GM19099 (cell line): ENCODE data around the gene ALOX15B.

ENCODE experiments used
- POLR2A ChIP-seq: IDR thresholded peaks from 3 replicates; pipeline ENCODE4 v1.6.1; 2011; ENCODE audit warnings: low read depth; ENCODE audit not compliant: insufficient read length; ENCODE audit errors: extremely low read depth

Gene ALOX15B

GRCh38 chr17:8048236-8048635, 9.4 kb downstream of the ALOX15B start:
- TF ChIP-seq POLR2A, result no peak

DNA sequence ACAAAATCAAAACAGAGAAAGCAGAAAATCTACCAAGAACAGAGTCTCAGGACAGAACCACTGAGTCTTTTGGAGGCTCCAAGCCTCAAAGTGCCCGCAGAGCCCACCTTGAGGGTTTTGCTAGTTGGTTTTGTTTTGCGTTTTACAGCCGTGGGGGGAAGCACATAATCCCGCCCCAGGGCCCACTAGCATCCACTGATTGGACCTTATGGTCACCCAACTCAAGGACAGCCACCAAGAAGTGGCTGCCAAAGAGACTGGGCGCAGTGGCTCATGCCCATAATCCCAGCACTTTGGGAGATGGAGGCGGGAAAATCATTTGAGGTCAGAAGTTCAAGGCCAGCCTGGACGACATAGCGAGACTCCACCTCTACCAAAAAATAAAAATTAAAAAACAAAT, 9.9 kb downstream of the ALOX15B start:
- TF ChIP-seq POLR2A, result no peak

DNA sequence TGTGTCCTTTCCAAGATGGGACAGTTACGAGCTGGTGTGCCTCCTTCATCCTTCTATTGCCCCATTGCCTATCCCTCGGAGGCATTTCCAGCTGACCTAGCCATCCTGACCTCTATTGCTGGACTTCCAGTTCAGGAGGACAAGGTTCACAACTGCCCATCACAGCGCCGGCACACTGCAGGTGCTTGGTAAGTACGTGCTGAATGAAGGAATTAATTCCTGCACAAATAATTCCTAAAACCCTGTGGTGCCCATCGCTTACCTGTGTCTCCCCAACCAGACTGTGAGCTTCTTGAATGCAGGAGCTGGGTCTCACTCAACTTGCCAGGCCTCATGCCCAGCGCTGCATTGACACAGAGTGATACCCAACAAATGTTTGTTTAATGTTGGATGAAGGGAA, 13.0 kb downstream of the ALOX15B start:
- no peak for TF ChIP-seq POLR2A

GRCh38 chr17:8052256-8053252, 13.7 kb downstream of the ALOX15B start:
- no peak for TF ChIP-seq POLR2A

DNA sequence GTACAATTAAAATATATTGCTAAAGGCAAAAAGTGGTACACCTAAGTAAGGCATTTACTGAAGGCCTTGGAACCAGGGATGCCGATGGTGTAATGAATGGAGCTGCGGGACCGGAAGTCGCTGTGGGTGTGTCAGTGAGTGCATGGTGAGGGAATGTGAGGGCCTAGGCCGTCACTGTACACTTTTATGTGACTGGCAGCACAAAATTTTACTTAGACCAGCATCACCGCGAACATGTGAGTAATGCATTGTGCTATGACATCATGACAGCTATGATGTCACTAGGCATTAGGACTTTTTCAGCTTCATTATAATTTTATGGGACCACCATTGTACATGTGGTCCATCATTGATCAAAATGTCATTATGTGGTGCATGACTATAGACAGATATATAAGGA, 14.7 kb downstream of the ALOX15B start:
- no peak for TF ChIP-seq POLR2A

DNA sequence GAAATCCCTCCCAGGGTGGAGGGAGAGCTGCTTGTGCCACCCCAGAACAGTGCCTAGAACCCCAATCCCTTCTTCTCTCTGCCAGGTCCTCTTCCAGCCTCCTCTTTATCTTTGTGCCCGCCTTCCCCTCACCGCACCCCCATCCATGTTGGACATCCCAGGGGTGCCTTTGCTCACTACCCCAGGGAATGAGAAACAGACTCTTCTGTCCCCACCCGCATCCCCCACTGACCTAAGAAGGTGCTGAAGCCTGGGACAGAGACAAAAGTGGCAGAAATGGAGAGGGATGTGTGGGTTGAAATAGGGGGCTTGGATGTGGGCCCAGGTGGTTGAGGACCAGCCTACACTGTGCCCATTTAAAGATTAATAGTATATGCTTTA, 17.0 kb downstream of the ALOX15B start:
- TF ChIP-seq POLR2A, result no peak

- peak; percentile 28 for TF ChIP-seq POLR2A
Measured at GRCh38 chr17:8056232-8056975, 17.5 kb downstream of the ALOX15B start.

- no peak for TF ChIP-seq POLR2A
Measured at GRCh38 chr17:8056976-8057625, 18.2 kb downstream of the ALOX15B start.

- TF ChIP-seq POLR2A, result no peak
Measured at GRCh38 chr17:8057691-8058114, 18.8 kb downstream of the ALOX15B start.

DNA sequence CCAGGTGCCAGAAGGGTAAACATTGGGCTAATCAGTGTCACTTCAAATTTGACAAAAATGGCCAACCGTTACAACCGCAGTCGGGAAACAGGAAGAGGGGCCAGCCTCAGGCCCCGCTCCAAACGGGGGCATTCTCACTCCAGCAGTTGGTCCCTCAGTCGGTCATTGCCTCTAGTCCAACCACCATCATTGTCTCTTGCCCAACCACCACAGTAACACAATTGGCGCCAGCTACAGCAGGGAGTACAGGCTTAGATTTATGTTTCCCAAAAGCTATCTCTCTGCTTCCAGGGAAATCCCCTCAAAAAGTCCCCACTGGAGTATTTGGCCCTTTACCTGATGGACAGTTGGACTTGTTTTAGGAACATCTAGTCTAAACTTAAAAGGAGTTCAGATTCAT, 20.3 kb downstream of the ALOX15B start:
- TF ChIP-seq POLR2A, result no peak

DNA sequence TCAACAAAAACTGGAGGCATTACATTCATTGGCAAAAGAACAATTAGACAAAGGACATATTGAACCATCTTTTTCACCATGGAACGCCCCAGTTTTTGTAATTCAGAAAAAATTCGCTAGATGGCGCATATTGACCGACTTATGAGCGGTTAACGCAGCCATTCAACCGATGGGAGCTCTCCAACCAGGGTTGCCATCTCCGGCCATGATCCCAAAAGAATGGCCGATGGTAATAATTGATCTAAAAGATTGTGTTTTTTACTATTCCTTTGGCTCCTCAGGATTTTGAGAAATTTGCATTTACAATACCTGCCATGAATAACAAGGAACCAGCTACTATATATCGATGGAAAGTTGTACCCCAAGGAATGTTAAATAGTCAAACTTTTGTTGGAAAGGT, 21.4 kb downstream of the ALOX15B start:
- TF ChIP-seq POLR2A, result no peak

DNA sequence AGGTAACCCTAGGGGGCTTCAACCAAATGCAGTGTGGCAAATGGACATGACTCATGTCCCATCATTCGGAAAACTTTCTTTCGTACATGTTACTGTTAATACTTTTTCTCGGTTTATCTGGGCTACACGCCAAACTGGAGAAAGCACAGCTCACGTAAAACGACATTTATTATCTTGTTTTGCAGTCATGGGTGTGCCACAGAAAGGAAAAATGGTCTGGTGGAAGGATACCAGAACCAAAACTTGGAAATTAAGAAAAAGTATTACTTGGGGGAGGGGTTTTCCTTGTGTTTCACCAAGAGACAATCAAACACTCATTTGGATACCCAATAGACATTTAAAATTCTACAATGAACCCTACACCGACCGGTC, 23.6 kb downstream of the ALOX15B start:
- no peak for TF ChIP-seq POLR2A

- TF ChIP-seq POLR2A, result no peak
Measured at GRCh38 chr17:8062807-8063483, 24.1 kb downstream of the ALOX15B start.

DNA sequence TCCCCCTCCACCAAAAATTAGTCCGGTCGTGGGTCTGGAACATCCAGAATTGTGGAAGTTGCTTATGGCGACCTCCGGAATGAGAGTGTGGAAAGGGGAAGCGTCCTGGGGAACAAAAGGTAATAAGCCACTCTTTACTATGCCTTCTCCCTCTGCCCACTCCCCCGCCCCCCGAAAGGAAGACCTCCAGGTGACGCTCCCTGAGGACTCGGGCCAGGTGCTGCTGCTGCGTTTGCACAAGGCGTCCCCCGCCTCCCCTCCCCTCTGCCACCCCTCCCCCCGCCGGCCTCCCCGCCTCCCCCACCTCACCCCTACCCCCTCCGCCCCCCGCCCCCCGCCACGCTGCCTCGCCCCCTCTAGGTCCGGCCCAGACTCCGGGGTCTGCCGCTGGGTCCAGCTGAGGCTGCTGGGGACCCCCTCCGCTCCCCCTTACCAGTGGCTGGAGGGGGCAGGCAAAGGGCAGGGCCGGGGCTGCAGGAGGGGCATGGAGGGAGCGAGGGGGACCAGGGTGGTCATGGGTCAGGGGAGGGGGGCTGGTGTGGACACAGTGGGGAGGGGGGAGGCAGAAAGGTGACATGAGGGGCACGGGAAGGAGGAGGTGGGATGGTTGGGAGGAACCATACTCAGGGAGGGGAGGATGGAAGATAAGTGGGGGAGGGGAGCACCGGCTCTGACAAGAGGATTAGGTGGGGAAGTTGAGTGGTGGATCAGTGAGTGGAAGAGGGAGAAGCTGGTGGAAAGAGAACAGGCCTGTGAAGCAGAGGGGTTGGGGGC, 25.1 kb downstream of the ALOX15B start:
- no peak for TF ChIP-seq POLR2A
